Measurements from ENCODE around the gene GRSF1.

GRSF1 gene

GRCh38 chr4:70833675-70834074 lies 6.0 kb downstream of the GRSF1 start:
- H3K4me3 ChIP-seq (ENCODE audit: low read length), result no peak overlapping the region
- no peak for DNase-seq (ENCODE audit: low read depth)
- no peak for TF ChIP-seq CTCF (conservative IDR thresholded peaks at IDR 0.05; ENCODE audit: low read depth, low read length)

- no peak for DNase-seq (ENCODE audit: low read depth)
- H3K4me3 ChIP-seq (ENCODE audit: low read length), result no peak overlapping the region
- TF ChIP-seq CTCF (conservative IDR thresholded peaks at IDR 0.05; ENCODE audit: low read depth, low read length), result no peak
Measured at GRCh38 chr4:70831293-70831692, 8.4 kb downstream of the GRSF1 start.

- no peak for DNase-seq (ENCODE audit: low read depth)
- no peak for TF ChIP-seq CTCF (conservative IDR thresholded peaks at IDR 0.05; ENCODE audit: low read depth, low read length)
- H3K4me3 ChIP-seq (ENCODE audit: low read length), result no peak overlapping the region
Measured at GRCh38 chr4:70830054-70830453, 9.6 kb downstream of the GRSF1 start.

- TF ChIP-seq CTCF (conservative IDR thresholded peaks at IDR 0.05; ENCODE audit: low read depth, low read length), result no peak
- H3K4me3 ChIP-seq (ENCODE audit: low read length), result no peak overlapping the region
- DNase-seq (ENCODE audit: low read depth), result no peak
Measured at GRCh38 chr4:70829492-70829891, 10.2 kb downstream of the GRSF1 start.

GRCh38 chr4:70829015-70829414 lies 10.7 kb downstream of the GRSF1 start:
- TF ChIP-seq CTCF (conservative IDR thresholded peaks at IDR 0.05; ENCODE audit: low read depth, low read length), result no peak
- no peak overlapping the region for H3K4me3 ChIP-seq (ENCODE audit: low read length)
- no peak for DNase-seq (ENCODE audit: low read depth)

GRCh38 chr4:70818921-70819320 lies 20.8 kb downstream of the GRSF1 start:
- no peak for DNase-seq (ENCODE audit: low read depth)
- H3K4me3 ChIP-seq (ENCODE audit: low read length), result no peak overlapping the region

More at GRCh38 chr4:70818921-70819320, 20.8 kb downstream of the GRSF1 start:
- TF ChIP-seq CTCF (conservative IDR thresholded peaks at IDR 0.05; ENCODE audit: low read depth, low read length), result no peak
